Left forelimb (tissue), 1 donor: Measurements from ENCODE around the gene MED25.
A peak's percentile ranks its signal among the peaks of the same experiment; 100 is the strongest.

Experiments used
- DNase-seq: peaks from one replicate; pipeline ENCODE4 v3.0.0-alpha.2; 2018; ENCODE audit warnings: low spot score

Gene MED25

DNA sequence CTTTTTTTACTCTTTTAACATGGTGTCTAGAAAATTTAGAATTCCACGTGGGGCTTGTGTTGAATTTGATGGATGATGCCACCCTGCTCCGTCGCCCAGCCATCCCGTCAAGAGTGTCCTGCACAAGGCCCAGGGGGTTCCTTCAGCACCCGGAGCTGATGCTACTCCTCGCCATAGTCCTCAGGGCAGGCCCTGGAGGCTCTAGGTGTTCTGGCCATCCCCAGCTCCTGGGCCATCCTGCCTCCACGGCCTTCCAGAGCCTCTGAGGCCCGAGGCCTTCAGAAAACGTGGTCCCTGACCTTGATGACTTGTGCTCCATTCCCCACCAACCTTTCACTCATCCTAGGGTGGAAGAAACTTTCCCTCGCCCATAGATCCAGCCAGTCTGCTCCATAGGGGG, 55.7 kb downstream of the MED25 start:
- no peak for DNase-seq

DNA sequence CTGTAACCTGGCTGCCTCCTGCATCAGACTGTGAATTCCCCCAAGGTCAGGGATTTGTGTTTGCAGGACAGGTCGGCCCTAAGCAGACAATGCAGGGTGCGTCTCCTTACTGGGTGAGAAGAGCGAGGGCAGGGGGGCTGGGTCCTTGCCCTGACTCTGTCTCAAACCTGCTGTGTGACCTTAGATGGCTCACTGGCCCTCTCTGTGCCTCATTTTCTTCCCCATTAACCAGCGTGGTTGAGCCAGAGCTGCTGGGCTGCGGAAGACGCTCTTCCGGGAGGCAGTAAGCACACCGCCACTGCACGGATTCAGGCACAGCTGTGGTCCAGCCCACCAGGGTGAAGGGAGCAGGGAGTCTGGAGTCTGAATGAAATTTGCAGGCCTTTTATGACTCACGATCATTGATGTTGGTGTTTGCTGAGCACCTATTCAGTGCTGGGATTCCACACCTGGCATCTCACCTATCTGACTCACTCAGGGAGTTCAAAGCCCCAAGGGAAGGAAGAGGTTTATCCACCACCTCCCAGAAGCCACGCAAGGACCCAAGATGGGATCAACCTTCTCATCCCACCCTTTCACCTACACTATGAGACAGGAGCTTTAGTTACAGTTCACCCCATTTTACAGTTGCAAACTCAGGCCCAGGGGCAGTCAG, 56.5 kb downstream of the MED25 start:
- no peak for DNase-seq

DNA sequence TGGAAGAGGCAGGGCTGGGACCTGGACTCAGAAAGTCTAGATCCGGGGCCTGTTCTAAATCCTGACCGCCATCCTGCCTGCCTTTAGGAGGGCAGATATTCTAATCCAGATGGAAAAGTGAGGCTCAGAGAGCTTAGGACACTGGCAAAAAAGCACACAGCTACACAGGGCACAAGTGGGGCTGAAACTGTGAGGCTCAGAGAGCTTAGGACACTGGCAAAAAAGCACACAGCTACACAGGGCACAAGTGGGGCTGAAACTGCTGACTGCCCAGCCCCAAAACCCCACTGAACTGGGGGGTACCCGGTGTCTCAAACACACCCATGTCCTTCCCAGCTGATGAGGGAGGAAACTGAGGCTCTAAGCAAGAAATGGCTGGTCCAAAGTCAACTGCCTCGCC, 57.1 kb downstream of the MED25 start:
- no peak for DNase-seq

GRCh38 chr19:49875857-49876421, 57.9 kb downstream of the MED25 start:
- DNase-seq, result peak; percentile 85

- DNase-seq, result peak; percentile 98
Observed at GRCh38 chr19:49876422-49877019, 58.4 kb downstream of the MED25 start.

GRCh38 chr19:49877020-49877878, 59.2 kb downstream of the MED25 start, which contains the start of the genes AKT1S1 and TBC1D17:
Gene AKT1S1 (minus strand): TSS chr19:49877355. CDS start chr19:49873295, 4,060 bp downstream.
Gene TBC1D17 (plus strand): TSS chr19:49877702. CDS start chr19:49877724, 22 bp downstream.
- peak; percentile 97 for DNase-seq

DNA sequence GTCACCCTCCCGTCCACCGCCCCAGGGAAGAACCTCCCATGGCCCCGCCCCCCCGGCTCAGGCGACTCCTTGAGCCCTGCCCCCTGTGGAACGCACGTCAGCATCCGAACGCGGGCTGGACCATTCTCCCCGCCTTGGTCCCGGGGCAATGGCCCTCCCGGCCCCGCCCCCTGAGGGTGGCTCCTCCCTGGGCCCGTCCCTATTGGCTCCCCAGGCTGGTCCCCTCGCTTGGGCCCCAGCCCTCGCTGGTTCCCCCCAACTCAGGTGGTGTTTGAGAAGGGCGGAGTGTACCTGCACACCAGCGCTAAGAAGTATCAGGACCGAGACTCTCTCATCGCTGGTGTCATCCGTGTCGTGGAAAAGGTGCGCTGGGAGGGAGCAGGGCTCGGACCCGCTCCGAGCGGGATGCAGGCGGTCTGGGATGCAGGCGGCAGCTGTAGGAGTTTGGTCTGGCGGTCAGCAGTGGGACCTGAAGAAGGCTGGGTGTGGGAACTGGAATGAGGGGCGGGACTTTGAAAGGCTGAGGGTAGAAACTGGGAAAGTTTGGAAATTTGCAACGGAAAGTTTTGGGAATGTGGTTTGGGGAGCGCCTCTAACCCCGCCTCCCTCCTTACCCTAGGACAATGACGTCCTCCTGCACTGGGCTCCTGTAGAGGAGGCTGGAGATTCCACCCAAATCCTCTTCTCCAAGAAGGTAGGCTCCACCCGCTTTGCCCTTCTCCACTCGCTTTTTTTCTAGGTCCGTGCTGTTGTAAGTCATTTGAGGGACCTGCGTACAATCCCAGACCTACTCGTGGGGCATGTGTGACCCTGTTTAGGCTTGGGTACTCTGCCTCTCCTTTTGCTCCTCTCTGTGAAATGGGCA, 60.0 kb downstream of the MED25 start:
- DNase-seq, result peak; percentile 99

- no peak for DNase-seq
Observed at GRCh38 chr19:49878744-49879070, 60.6 kb downstream of the MED25 start.

GRCh38 chr19:49879243-49879963, 61.3 kb downstream of the MED25 start:
- DNase-seq, result no peak

DNA sequence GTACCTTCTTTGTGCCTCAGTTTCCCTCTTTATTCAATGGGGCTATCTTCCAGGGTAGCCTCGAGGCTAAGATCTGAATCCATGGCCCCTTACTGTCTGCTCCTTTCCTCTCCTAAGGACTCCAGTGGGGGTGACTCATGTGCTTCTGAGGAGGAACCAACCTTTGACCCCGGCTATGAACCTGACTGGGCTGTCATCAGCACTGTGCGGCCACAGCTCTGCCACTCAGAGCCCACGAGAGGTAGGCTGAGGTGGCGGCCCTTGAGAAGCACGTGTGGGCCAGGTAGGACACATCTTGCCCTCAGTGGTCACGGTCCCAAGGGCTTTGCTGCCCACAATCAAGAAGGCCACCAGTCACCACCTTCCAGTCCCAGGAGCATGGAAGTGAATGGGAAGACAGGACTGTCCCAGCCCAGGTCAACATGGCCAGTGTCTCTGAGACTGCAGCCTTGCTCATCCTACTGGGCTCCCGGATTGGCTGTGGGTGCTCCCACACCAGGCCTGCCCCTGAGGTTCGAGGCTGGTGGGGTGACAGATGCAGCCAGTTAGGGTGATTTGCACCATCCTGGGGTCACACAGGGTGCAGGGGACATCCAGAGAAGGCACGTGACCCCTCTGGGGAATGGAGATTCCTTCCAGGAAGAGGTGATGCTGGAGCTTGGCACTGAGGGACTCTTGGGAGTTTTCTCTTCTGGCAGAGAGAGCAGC, 62.2 kb downstream of the MED25 start:
- no peak for DNase-seq

GRCh38 chr19:49881186-49881585, 63.1 kb downstream of the MED25 start:
- DNase-seq, result no peak

GRCh38 chr19:49881672-49882394, 63.7 kb downstream of the MED25 start:
- DNase-seq, result no peak

DNA sequence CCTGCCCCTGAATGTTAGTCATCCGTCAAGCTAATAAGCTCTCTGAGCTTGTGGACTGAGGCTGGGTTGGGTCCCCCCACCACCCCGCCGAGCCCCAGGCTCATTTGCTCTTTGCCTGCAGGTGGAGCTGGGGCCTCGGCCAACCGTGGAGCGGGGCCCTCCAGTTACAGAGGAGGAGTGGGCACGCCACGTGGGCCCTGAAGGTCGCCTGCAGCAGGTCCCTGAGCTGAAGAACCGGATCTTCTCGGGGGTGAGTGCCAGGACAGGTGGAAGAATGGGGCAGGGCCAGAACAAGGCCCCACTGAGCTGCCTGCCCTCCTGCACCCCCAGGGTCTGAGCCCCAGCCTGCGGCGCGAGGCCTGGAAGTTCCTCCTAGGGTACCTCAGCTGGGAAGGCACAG, 64.6 kb downstream of the MED25 start:
- DNase-seq, result no peak

DNA sequence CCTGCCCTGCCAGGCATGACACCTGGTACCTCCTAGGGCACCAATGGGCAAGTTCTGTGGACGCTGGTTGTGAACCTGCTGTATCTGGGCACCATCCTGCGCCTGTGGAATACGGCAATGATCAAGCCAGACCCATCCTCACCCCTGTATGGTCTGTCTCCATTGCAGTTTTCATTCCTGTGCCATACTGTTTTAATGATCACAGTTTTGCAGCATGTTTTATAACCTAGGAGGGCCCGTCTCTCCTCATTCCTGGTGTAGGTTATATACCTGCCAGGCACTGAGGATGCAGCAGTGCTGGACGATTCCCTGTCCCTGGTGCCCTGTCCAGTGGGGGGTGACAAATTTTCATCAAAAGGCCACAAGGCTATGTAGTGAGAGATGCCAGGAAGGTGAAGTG, 65.0 kb downstream of the MED25 start:
- DNase-seq, result no peak

- no peak for DNase-seq
Observed at GRCh38 chr19:49884109-49884508, 66.0 kb downstream of the MED25 start.

GRCh38 chr19:49884760-49885159, 66.7 kb downstream of the MED25 start:
- DNase-seq, result no peak
